Stimulated activated CD8-positive, alpha-beta memory T cell treated with anti-CD3 and anti-CD28 coated beads, Interleukin-15, amount 100 ng/mL, for 24 hours (primary cell): ENCODE measurements around the gene PLEKHG5.

Source experiments
- DNase-seq: peaks from one replicate; pipeline ENCODE4 v3.0.0-alpha.2; 2020; ENCODE audit warnings: low read depth

The PLEKHG5 gene

DNA sequence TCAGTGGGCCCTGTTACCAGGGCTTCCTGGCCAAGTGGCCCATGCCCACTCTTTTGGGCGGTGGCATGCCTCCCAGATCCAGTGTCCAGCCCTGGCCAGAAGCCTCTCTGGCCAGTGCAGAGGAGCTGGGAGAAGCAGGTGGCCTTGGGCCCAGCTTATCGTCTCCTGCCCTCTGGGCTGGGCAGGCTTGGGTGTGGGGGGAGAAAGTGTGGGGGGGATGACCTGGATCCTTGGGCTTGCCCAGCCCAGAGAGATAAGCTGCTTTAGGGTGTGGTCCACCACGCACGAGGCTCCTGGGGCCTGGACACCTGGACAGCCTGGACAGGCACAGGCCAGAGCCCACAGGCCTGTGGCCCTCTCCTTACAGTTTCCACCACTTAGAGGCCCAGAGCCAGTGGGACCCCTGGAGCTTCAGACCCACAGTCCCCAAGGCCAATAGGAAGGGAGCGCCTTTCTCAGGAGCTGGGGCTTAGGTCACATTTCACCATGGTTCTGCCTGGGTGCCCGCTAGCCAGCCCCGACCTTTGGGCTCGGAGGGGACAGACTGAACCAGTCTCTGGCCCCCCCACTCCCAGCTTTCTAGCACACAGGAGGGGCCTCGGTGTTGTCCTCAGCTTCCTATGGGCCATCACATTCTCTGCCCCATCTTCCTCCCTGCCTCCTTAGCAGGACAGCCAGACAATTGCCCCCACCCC is 65.0 kb downstream of the PLEKHG5 start:
- DNase-seq = no peak

DNA sequence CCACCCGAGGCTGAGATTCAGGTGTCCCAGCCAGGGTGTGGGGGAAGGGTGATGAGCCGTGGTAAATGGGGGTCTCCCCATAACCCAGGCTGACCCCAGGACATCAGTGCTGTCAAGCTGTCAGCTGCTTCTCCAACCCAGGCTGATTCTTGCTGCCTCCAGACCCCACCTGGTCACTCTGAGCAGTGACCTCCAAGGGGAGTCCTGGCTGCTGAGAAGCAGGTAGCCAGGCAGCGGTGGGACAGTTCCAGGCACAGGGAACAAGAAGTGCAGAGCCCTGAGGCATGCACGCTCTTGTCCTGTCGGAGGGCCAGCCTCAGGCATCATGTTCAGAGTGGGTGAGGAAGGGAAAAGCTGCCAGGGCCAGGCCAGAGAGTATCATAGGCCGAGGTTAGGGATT is 65.8 kb downstream of the PLEKHG5 start:
- no peak for DNase-seq

DNA sequence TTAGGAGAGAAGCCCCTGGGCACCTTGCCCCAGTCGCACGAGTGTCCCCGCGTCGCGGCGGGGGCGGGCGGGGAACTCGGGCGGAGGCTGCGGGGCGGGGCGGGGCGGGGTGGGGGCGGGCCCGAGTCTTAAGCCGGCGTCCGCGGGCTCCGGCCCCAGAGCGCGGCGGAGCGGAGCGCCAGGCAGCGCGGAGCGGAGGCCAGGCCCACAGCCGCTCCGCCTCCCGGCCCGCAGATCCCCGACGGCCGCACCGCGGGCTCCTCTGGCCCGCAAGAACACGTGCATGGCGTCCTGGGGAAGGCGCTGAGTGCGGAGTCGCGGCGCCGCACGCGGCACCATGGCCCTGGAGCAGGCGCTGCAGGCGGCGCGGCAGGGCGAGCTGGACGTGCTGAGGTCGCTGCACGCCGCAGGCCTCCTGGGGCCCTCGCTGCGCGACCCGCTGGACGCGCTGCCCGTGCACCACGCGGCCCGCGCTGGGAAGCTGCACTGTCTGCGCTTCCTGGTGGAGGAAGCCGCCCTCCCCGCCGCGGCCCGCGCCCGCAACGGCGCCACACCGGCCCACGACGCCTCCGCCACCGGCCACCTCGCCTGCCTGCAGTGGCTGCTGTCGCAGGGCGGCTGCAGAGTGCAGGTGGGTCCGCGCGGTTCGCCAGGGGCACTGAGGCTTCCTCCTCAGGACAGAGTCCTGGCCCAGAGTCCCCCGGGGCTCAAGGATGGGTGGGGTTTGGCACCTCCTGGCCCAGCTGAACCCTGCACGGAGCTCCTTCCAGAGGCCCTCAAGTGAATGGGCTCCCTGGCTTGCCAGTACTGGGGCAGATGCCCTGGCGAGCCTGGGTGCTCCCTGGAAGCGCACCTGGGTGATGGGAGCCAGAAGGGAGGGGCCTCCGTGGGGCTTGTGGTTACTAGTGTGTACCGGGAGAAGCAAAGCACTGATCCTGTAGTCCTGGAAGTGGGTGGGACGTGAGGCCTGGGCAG is 66.6 kb downstream of the PLEKHG5 start, which contains the start of gene ESPN:
Gene ESPN, plus strand, starts transcription at position 158 of the 975 bp plus-strand sequence. Its CDS starts 180 bp downstream, at position 338.
- DNase-seq = no peak

DNA sequence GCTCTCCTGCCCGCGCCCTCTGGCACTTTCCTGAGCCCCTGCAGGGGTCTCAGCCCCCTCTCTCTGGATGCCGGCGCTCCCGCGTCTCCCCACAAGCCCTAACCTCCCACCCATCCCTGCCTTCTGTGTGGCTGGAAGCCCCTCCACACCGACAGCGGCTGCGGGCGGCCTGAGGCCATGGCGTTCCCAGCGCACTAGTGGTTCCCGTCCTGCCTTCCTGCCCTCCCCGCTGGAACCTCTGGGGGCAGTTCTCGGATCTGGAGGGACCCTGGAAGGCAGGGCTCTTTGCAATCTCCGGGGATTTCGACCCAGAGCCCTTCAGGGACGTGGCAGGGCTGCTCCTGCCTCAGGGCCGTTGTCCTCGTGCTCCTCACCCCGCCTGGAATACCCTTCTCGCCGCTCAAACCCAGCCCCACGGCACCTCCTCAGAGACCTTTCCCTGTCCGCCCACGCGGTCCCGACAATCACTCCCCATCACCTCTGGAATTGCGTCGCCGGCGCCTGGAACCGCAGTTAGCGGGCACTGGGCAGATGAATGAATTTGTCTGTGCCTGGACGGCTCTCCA is 67.4 kb downstream of the PLEKHG5 start:
- no peak for DNase-seq

DNA sequence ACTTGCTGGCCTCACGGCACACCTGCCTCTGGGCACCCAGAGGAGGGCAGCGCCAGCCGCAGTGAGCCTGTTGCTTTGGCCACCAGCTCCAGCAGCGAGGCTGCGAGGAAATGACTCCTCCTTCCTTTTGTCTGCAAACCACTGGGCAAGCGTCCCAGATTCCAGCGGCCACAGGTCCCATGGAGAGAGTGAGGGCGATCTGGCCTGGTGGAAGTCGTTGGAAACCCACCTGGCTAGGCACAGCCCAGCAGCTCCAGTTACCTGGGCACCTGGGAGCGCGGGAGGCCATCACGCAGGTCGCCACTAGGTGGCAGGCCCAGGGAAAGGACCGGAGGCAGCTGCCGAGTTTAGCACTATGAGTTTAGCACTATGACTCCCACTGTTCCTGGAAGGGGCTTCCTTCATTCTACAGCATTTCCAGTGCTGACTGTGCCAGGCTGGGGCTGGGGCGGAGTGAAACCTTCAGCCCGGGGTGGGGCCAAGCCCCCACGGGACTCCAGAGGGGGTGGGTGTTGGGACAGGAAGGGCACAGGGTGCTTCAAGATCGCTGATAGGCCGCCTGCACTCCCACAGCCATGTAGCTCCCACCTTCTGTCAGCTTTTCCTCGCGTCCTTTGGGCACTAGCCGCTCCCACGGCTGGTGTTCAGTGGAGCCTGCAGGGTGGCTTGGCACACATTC is 68.0 kb downstream of the PLEKHG5 start:
- DNase-seq = peak; percentile 29

DNA sequence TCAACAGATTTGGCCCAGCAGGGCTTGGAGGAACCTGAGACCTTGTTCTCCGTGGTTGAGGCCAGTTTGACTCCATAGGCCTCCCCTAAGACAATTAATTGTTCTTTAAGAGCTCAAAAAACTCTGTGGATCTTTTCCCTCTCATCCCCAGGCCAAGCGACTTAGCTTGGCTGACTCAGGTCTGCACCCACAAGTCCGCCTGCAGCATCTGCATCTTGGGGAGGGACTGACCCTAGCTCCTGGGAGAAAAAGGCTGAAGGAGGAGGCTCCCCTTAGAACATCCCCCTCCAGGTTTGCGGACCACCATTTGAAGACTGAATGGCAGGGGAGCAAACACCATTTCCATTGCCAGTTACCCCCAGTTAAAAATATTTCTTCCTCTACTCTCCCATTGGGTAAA is 70.2 kb downstream of the PLEKHG5 start:
- DNase-seq = no peak

DNA sequence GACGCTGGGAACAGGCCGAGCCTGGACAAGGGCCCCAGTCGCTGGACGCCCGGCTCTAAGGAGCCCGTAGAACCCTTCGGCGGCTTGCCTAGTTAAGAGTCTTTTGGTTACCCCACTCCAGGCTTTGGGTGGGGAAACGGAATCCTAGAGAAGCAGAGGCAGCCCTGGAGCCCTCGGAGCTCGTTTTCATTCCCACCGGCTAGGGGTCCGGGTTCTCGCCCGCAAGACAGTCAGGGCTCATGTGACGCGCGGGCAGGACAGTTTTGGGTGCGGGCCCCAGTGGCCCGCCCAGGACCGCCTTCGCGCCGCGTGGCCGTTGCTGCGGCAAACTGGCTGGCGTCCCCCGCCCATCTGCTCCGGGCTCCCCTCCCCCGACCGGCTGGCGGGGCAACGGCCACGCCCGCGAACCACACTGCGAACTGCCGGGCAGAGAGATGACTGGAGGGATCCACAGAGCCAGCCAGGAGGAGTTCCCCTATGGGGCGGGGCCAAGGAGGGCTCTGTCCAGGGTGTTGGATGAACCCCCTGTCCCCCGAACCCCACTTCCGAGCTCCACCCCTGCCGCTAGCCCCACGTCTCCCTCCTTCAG is 70.9 kb downstream of the PLEKHG5 start:
- no peak for DNase-seq

DNA sequence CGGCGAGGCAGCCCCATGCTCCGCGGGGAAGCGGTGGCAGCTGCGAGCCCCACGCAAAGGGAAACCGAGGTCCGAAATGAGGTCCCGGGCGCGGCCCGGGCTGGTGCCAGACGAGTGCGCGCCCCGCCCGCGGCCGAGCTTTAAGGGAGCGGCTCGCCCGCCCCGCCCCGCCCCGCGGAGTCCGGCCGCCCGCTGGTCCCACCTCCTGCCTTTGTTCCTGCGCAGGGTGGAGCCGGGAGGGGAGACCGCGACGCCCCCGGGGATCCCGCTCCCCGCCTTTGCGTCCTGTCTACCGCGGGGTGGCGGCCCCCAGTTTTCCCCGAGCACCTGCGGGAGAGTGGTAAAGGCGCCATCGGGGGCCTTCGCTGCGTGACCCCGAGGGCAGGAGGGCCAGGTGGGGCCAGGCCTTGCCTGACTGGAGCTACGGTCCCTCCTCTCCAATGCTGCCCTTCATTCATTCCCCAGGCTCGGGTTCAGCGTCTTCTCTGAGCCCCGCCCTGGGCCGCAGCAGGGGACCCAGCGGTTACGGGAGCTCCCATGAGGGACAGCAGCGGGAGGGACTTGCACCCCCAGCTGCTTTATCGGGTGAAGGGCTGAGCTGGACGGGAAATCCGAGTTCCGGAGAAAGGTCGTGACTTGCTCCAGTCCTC is 71.5 kb downstream of the PLEKHG5 start, which contains the start of gene HES2:
Gene HES2, minus strand, starts transcription at position 116 of the 650 bp plus-strand sequence. Its CDS starts 99 bp downstream, at position 17.
- no peak for DNase-seq

DNA sequence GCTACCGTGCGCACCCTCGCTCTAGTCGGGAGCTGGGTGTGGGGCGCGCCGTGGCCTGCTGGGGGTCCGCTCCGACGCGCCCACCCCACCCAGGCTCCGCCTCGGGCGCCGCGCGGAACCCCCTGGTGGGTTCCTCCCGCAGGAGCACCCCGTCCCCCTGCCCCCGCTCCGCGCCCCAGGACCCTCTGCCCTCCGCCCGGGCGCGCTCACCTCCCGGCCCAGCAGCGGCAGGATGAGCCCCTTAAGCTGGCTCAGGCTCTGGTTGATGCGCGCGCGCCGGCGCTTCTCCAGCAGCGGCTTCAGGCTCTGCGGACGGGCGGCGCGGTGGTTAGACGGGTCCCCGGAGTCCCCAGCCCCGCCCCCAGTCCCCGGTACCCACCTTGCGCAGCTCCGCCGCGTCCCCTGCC is 72.1 kb downstream of the PLEKHG5 start:
- DNase-seq = no peak

DNA sequence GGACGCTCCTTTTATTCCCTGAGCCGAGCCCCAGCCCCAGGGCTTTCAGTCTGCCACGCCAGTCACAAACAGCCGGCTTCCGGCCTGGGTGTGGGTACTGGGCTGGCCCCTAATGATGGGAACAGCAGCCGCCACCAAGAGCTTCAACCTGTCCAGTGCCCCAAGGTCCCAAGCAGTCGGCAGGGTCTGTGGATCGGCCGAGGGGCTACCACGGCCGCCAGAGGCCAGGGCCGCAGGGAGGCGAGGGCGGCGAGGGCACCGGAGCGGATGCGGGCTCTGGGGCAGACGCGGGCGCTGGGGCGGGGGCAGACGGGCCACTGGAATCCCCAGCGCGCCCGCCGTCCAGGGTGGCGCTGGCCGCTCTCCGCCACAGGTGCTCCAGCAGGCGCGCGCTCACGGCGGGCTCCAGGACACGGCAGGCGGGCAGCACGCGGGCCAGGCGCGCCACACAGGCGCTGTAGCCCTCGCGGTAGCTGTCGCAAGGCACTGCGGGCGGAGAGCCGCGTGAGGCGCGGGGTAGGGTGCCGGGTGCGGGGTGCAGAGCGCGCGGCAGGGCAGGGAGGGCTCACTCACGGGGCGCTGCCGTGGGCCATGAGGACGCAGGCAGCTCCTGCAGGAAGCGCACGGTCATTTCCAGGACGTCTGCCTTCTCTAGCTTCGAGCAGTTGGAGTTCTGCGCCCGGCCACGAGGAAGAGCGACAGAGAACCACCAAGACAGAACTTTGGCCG is 72.6 kb downstream of the PLEKHG5 start:
- no peak for DNase-seq

DNA sequence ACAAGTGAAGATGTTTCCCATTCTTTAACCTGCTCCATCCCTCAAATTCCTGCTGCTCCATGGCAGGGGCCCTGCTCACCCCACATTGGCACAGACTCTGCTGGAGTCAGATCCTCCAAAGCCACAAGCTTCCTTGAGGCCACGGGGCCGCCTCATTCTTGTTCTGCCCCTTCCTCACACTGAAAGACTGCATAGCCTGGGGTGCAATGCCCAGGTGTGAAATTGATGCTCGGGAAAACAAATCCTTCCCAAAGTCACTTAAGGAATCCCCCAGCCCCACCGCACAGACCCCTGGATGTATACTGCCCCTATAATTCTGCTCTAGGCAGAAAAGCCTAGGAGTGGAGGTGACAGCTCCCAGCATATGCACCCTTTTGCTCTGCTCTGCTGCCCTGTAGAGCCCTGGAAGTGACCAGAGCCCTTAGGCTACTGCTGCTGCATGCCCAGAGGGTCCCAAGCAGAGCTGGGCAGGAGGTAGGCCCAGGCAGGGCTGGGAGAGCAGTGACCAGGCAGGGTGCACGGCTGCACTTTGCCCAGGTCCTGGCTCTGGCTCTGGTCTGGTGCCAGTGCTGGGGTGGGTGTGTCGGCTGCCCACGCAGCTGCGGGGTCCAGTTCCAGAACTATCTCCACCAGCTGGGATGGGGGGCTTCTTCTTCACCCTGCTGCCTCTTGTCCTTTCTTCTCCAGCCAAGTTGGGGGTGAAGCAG is 73.4 kb downstream of the PLEKHG5 start:
- no peak for DNase-seq
